Activated CD8-positive, alpha-beta memory T cell treated with anti-CD3 and anti-CD28 coated beads for 4 hours (primary cell): ENCODE data around the gene CCNY.

ENCODE experiments used
- DNase-seq, 2 donors: peaks; one replicate each; pipeline ENCODE4 v3.0.0-alpha.2; 2020; ENCODE audit warnings: low read depth in 2 of 2

The CCNY gene

DNA sequence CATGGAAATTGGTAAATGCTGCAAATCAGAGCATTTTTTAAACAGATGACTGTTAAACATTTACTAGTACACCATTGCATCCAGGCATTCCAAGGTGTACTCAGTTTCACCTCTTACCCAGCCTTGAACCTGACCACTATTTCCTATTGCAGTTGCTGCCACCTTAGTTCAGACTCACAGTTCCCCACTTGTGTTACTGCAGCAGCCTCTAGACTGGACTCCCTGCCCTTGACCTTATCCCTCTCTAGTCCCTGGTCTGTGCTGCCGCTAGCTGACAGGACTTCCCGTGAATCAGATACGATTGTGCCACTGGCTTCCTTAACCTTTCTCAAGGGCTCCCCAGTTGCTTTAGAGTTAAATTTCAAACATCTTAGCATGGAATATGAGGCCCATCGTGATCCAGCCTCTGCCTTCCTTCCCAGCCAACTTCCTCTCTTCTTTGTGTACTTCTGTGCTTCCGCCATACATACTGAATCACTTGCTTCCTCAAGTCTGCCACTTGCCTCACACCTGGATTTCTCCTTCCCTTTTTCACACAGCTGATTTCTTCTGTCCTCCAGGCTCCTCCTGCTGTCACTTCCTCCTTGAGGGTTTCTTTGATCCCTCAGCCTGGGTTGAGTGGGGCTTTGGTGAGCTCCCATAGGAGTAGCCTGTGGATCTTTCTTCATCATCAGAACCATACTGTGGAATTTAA lies 150.1 kb downstream of the CCNY start:
- no peak for DNase-seq

GRCh38 chr10:35487336-35488034 lies 151.2 kb downstream of the CCNY start:
- DNase-seq = no peak

- no peak for DNase-seq
These were observed 151.9 kb downstream of the CCNY start for GRCh38 chr10:35488228-35488627.

GRCh38 chr10:35492386-35493195 lies 156.3 kb downstream of the CCNY start:
- no peak for DNase-seq

- no peak for DNase-seq
These were observed 157.1 kb downstream of the CCNY start for GRCh38 chr10:35493196-35494118.

DNA sequence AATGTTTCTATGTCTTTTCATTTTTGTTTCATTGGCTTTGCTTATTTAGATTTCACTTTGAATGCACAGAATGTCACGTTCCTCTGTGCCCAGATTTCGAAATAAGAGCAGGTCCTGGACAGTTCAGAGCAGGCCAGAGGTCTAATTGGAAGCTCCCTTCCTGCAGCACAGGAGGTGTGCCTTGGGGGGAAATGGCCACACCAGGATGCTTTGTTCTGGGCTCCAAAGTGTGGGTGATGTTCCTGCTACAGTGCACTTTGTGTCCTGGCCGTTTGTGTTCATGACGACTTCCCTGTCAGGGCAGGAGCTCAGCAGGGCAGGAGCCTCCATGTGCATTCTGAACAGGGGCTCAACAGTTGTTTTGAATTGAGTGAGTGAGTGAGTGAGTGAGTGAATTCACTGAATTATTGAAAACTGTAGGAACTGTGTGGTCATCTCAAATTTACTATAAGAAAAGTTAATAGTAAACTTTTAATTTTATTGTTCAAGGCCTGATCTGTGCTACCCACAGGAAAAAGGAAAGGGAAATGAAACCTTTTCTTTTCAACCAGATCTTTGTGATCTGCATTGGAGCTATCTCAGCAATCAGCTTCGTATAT lies 159.3 kb downstream of the CCNY start:
- DNase-seq = no peak

- no peak for DNase-seq
These were observed 161.6 kb downstream of the CCNY start for GRCh38 chr10:35497909-35498308.

GRCh38 chr10:35498693-35499092 lies 162.4 kb downstream of the CCNY start:
- DNase-seq = no peak

GRCh38 chr10:35501923-35502322 lies 165.6 kb downstream of the CCNY start:
- DNase-seq = no peak

DNA sequence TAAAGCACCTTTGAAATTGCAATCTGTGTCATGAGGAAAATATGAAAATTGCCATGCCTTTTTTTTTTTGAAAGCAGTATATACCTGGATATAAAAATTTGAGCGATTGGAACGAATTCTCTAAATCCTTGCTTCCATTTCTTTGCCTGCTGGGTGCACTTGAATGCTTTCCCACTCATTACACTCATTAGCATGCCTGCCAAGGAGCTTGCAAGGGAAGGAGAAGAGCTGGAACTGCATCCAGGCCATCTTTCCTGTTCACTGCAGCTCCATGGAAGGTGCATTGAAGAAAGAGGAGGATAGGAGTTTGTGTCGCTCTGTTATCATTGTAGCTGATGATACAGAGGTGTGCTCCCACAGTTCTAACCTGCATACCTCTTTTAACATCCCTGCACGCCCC lies 166.4 kb downstream of the CCNY start:
- no peak for DNase-seq

DNA sequence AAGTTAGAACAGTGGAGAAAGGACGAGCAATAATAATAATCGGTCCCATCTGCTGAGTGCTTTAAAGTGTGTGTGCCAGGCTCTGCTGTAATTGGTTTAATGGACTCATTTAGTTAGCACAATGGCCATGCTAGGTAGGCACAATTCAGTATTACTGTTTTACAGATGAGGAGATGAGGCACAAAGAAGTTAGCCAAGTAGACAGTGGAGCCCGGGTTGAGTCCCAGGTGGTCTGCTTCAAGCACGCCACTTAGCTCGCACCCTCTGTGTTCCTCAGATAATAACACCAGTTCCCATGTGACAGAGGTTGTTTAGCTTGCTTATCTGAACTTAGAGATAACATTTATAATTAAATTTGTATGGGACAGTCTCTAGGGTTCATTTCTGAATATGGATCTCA lies 167.3 kb downstream of the CCNY start:
- no peak for DNase-seq

- DNase-seq = no peak
These were observed 167.8 kb downstream of the CCNY start for GRCh38 chr10:35504132-35504531.

DNA sequence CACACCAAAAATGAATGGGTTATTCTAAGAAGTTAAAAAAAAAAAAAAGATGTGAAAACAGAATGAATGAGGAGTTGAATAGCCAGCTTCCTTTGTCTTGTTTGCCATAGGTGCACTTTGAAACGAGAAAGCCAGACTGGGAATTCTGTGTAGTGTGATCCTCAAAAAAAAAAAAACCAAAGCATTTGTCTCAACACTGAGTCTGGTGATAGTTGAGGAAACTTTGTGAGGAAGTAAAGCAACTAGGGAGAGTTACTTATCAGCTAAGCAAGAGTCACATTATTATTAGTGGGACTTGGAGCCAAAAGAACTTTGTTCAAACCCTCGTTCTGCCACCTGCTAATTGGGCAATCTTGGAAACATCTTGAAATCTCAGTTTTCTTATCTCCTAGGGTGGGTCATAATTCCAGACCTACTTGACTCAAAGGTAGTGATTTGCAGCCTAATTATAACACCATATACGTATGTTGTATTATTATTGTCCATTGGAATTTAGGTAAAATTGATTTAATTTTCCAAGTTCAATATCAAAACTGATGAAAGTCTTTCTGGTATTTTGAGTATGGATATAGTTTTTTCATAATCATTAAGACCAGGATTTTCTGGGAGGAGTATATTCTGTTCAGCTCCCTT lies 169.0 kb downstream of the CCNY start:
- no peak for DNase-seq

DNA sequence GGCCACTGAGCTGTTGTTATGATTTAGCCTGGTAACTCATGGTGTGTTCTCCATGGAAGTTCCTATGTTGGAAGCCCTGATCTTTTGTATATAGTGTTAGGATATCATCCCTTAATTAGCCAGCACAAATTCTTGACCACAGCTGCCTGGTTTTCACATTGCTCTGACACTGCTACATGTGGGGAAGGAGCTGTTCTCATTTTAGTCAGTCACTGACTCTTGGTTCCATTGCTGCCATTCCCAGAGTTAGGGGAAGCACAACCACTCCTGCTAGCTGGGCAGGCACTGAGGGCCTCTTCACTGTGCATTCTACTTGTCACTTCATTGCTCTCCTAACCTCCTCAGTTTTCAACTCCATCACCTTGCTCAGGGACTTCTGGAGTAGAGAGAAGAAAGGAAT lies 170.4 kb downstream of the CCNY start:
- DNase-seq = no peak

GRCh38 chr10:35507519-35508109 lies 171.3 kb downstream of the CCNY start:
- no peak for DNase-seq

DNA sequence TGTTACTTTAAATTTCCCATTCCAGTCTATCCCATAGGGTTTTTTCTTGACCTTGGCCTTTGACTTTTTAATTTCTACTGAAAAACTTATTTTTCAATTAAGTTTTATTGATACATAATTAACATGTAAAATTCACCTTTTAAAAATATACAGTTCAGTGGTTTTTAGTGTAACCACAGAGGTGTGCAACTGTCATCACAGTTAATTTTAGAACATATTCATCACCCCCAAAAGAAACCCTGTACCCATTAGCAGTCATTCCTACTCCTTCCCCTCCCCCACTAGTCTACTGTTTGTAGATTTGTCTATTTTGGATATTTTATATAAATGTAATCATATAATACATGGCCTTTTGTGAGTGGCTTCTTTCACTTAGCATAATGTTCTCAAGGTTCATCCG lies 172.3 kb downstream of the CCNY start:
- no peak for DNase-seq

DNA sequence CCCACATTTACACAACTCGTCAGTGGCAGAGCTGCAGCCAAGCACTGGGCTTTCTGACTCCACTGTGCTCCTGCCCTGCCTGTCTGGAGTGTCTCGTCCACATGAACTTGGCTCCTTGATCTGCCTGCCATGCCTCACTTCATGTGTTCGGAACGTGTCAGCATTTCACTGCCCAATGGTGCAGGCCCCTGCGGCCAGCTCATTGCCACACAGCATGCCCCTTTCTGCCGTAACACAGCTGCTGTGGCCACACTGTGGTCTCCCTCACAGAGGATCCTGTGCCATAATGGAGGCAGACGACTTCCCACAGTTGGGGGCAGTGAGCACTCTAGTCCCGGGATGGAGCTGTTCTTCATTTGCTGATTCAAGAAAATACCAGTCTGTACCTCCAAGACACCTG lies 174.6 kb downstream of the CCNY start:
- DNase-seq = no peak

GRCh38 chr10:35511647-35512046 lies 175.3 kb downstream of the CCNY start:
- DNase-seq = no peak

GRCh38 chr10:35516102-35516670 lies 179.9 kb downstream of the CCNY start:
- DNase-seq = no peak
